Gastrocnemius medialis (tissue), 4 donors: ENCODE measurements around the gene RNASET2.

Experiments
- CTCF ChIP-seq, 5 experiments: fragments of 450-650 bp in 3 of 5; fragments of 200-600 bp in 2 of 5; sonication (generic) in 2 of 5; IDR thresholded peaks in 4 of 5; conservative IDR thresholded peaks in 1 of 5; 1 replicate in 4 of 5; 2 replicates in 1 of 5; pipeline ENCODE4 v1.5.1; 2016 to 2019; ENCODE audit warnings: antibody characterized with exemption in 5 of 5, mild to moderate bottlenecking in 3 of 5, moderate library complexity in 3 of 5
- POLR2A ChIP-seq, 2 donors: fragments of 450-650 bp; IDR thresholded peaks; one replicate each; pipeline ENCODE4 v1.6.1; 2017; ENCODE audit warnings: antibody characterized with exemption in 2 of 2, mild to moderate bottlenecking in 2 of 2, moderate library complexity in 2 of 2

- TF ChIP-seq CTCF (IDR thresholded peaks at IDR 0.05 in 4 of 5, conservative IDR thresholded peaks at IDR 0.05 in 1 of 5) (no peak), POLR2A (IDR thresholded peaks at IDR 0.05) (no peak)
Measured at GRCh38 chr6:166980738-166981137, 24.4 kb upstream of the RNASET2 start.
